Upper lobe of right lung (tissue), 1 donor: ENCODE measurements around the gene PHPT1. TPM values are rescaled to one million over a fixed set of nuclear protein-coding genes. Genes with fewer than 3 reads are reported as not detected.
A peak's percentile ranks its signal among the peaks of the same experiment; 100 is the strongest.

ENCODE experiments used
- ATAC-seq: fragments of 200-7000 bp; cut with Tn5 transposase; one replicate; pipeline ENCODE4 v1.9.1; 2020; ENCODE audit warnings: mild to moderate bottlenecking, moderate library complexity
- DNase-seq: peaks from one replicate; pipeline ENCODE4 v3.0.0-alpha.2; 2020
- H3K27ac ChIP-seq: fragments of 200-600 bp; one replicate; pipeline ENCODE4 v1.8.0; 2022
- H3K27me3 ChIP-seq: fragments of 200-600 bp; one replicate; pipeline ENCODE4 v1.8.0; 2022; ENCODE audit warnings: mild to moderate bottlenecking
- H3K36me3 ChIP-seq: fragments of 200-600 bp; one replicate; pipeline ENCODE4 v1.8.0; 2022
- H3K4me1 ChIP-seq: fragments of 200-600 bp; one replicate; pipeline ENCODE4 v1.8.0; 2022
- H3K4me3 ChIP-seq: fragments of 200-600 bp; one replicate; pipeline ENCODE4 v1.8.0; 2022; ENCODE audit warnings: mild to moderate bottlenecking
- H3K9me3 ChIP-seq: fragments of 200-600 bp; one replicate; pipeline ENCODE4 v1.8.0; 2022
- CTCF ChIP-seq: fragments of 200-600 bp; IDR thresholded peaks from one replicate; pipeline ENCODE4 v1.8.0; 2022; ENCODE audit warnings: antibody characterized with exemption
- intact Hi-C: fragments of 100-400 bp; cut with DNase I; formaldehyde crosslinking; loops from one replicate; pipeline ENCODE4 v1.11.0; 2022
- microRNA-seq: library from miRNA; unstranded; fragments of <30 nt; microRNA quantifications from one replicate; pipeline ENCODE4 v1.2.0, GENCODE V29; 2020; ENCODE audit warnings: borderline microRNAs expressed
- total RNA-seq: library from RNA; stranded (reverse); fragmentation: NEBNext Ultra II Directional; extraction: Animal tissue kit (Norgen Biotek cat#: 25700); gene quantifications from one replicate; pipeline ENCODE4 v1.2.1, GENCODE V29; 2021
- donor health status: DM: no; HTN: yes; CAD: no; lungs with severe emphysema.

The PHPT1 gene
- total RNA-seq, 1 donor from 2014 or later, result 82.1 TPM

GRCh38 chr9:136896027-136896426 is 46.8 kb downstream of the PHPT1 start:
- no peaks in the 10 kb centered on the region for H3K9me3 ChIP-seq
- intact Hi-C loops, result no loop called here
- no peaks in the 10 kb centered on the region for H3K27me3 ChIP-seq
- peaks cover 21% of the 10 kb centered on the region for H3K36me3 ChIP-seq
- peaks cover 7% of the 10 kb centered on the region for H3K4me1 ChIP-seq
- no peak overlapping the region for H3K4me3 ChIP-seq
- DNase-seq, result no peak
- H3K27ac ChIP-seq, result no peak overlapping the region
- ATAC-seq, result no peak
- no peak for TF ChIP-seq CTCF

GRCh38 chr9:136898483-136899100 is 49.4 kb downstream of the PHPT1 start:
- TF ChIP-seq CTCF, result no peak
- ATAC-seq (no peak), DNase-seq (no peak)
- no peak overlapping the region for H3K4me3 ChIP-seq
- intact Hi-C loops, result no loop called here
- no peaks in the 10 kb centered on the region for H3K27me3 ChIP-seq
- H3K27ac ChIP-seq, result no peak overlapping the region
- H3K4me1 ChIP-seq, result peaks cover 31% of the 10 kb centered on the region
- peaks cover 25% of the 10 kb centered on the region for H3K36me3 ChIP-seq
- H3K9me3 ChIP-seq, result no peaks in the 10 kb centered on the region

- ATAC-seq, result no peak
- Histone ChIP-seq H3K27ac (peak overlapping the region; percentile 83), H3K4me3 (no peak overlapping the region), H3K36me3 (peaks cover 25% of the 10 kb centered on the region), H3K9me3 (no peaks in the 10 kb centered on the region), H3K27me3 (no peaks in the 10 kb centered on the region), H3K4me1 (peaks cover 31% of the 10 kb centered on the region)
- no peak for TF ChIP-seq CTCF
- DNase-seq, result no peak
- intact Hi-C loops, result no loop called here
Observed at GRCh38 chr9:136899196-136899595, 50.0 kb downstream of the PHPT1 start.

- no peak for DNase-seq
- H3K36me3 ChIP-seq, result peaks cover 25% of the 10 kb centered on the region
- H3K27me3 ChIP-seq, result no peaks in the 10 kb centered on the region
- H3K4me1 ChIP-seq, result peaks cover 31% of the 10 kb centered on the region
- no peak for ATAC-seq
- intact Hi-C loops, result no loop called here
- no peaks in the 10 kb centered on the region for H3K9me3 ChIP-seq
- H3K27ac ChIP-seq, result peak overlapping the region; percentile 83
- no peak for TF ChIP-seq CTCF
- no peak overlapping the region for H3K4me3 ChIP-seq
Observed at GRCh38 chr9:136900556-136900955, 51.3 kb downstream of the PHPT1 start.

Small RNA genes within 50 kb of the gene (microRNA-seq; reads per million reads assigned to microRNA genes)
- not detected for gene MIR4292
- gene MIR4479, result not detected

Other genes with a start within 250 kb of the PHPT1 start
- gene EGFL7, start 186.5 kb upstream of the PHPT1 start, total RNA-seq, result 302 TPM
- gene AGPAT2, start 162.0 kb upstream of the PHPT1 start, total RNA-seq, result 117 TPM
- 17.7 TPM for gene DIPK1B, start 136.8 kb upstream of the PHPT1 start, total RNA-seq
- 11.2 TPM for gene LCN10, start 106.5 kb upstream of the PHPT1 start, total RNA-seq
- 21.5 TPM for gene LCN6, start 100.9 kb upstream of the PHPT1 start, total RNA-seq
- gene LCN8, start 91.2 kb upstream of the PHPT1 start, total RNA-seq, result not detected
- gene LCN15, start 84.9 kb upstream of the PHPT1 start, total RNA-seq, result not detected
- 64.4 TPM for gene TMEM141, start 58.1 kb upstream of the PHPT1 start, total RNA-seq
- gene CCDC183, start 53.1 kb upstream of the PHPT1 start, total RNA-seq, result 4.0 TPM
- gene RABL6, start 41.5 kb upstream of the PHPT1 start, total RNA-seq, result 68.2 TPM
- 2.7 TPM for gene AJM1, start 6.9 kb upstream of the PHPT1 start, total RNA-seq
- 12.9 TPM for gene MAMDC4, start 2.9 kb downstream of the PHPT1 start, total RNA-seq
- gene EDF1, start 16.9 kb downstream of the PHPT1 start, total RNA-seq, result 250 TPM
- gene TRAF2, start 37.1 kb downstream of the PHPT1 start, total RNA-seq, result 14.8 TPM
- gene FBXW5, start 95.3 kb downstream of the PHPT1 start, total RNA-seq, result 91.2 TPM
- 1.1 TPM for gene C8G, start 95.8 kb downstream of the PHPT1 start, total RNA-seq
- 2.6 TPM for gene LCN12, start 102.9 kb downstream of the PHPT1 start, total RNA-seq
- gene PTGDS, start 128.1 kb downstream of the PHPT1 start, total RNA-seq, result 477 TPM
- 5.1 TPM for gene LCNL1, start 133.6 kb downstream of the PHPT1 start, total RNA-seq
- gene PAXX, start 143.0 kb downstream of the PHPT1 start, total RNA-seq, result 53.1 TPM
- 80.7 TPM for gene CLIC3, start 147.2 kb downstream of the PHPT1 start, total RNA-seq
- gene ABCA2, start 178.8 kb downstream of the PHPT1 start, total RNA-seq, result 44.3 TPM
- 0.81 TPM for gene FUT7, start 182.7 kb downstream of the PHPT1 start, total RNA-seq
- gene NPDC1, start 196.8 kb downstream of the PHPT1 start, total RNA-seq, result 152 TPM
- gene ENTPD2, start 204.7 kb downstream of the PHPT1 start, total RNA-seq, result 0.41 TPM
- 0.84 TPM for gene SAPCD2, start 221.1 kb downstream of the PHPT1 start, total RNA-seq
- gene UAP1L1, start 228.1 kb downstream of the PHPT1 start, total RNA-seq, result 30.7 TPM
- gene MAN1B1, start 237.6 kb downstream of the PHPT1 start, total RNA-seq, result 39.4 TPM